GM12865 (cell line): ENCODE data around the gene GDF10.

ENCODE experiments used
- DNase-seq: peaks from one replicate; pipeline ENCODE4 v3.0.0; 2010; ENCODE audit warnings: low read depth
- H3K4me3 ChIP-seq: 2 replicates; pipeline ENCODE4 v1.5.1; 2011; ENCODE audit warnings: mild to moderate bottlenecking, low read depth, low read length, control low read depth
- CTCF ChIP-seq: IDR thresholded peaks from 2 replicates; pipeline ENCODE4 v1.5.1; 2011; ENCODE audit warnings: low read length, control low read depth, low read depth, inconsistent platforms; ENCODE audit not compliant: insufficient read depth; ENCODE audit errors: missing control alignments

The GDF10 gene

GRCh38 chr10:47291682-47292081, 8.3 kb upstream of the GDF10 start:
- H3K4me3 ChIP-seq: no peak overlapping the region
- no peak for DNase-seq
- TF ChIP-seq CTCF: no peak

DNA sequence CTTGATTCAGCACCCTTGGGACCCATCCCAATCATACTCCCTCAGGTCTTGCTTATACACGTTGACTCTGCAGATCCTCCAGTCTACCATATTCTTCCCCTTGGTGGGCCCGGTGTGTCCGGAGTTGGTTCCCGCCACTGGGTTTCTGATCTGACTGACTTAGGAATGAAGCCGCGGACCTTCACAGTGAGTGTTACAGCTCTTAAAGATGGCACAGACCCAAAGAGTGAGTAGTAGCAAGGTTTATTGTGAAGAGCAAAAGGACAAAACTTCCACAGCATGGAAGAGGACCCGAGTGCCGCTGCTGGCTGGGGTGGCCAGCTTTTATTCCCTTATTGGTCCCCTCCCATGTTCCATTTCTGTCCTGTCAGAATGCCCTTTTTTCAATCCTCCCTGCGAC, 5.9 kb upstream of the GDF10 start:
- TF ChIP-seq CTCF: no peak
- DNase-seq: no peak
- no peak overlapping the region for H3K4me3 ChIP-seq

GRCh38 chr10:47294501-47294900, 5.5 kb upstream of the GDF10 start:
- TF ChIP-seq CTCF: no peak
- no peak overlapping the region for H3K4me3 ChIP-seq
- no peak for DNase-seq

DNA sequence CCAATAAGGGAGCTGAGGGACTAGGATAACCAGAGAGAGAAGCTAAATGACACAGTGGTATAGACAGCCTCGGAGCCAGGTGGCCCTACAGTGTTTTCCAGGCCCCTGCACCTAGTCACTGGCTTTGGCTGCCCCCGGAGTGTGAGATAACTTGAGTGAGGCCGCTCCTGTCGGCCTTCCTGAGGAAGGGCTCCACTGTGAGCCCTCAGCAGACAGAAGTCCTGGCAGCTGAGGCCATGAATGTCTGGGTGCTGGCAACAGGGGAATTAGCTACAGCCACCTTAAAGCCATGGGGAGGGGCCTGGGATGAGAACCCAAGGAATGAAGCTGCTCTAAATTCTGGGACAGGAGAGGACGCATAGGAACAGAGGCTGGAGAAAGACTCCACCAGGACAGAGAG, 4.6 kb upstream of the GDF10 start:
- no peak for DNase-seq
- no peak for TF ChIP-seq CTCF
- H3K4me3 ChIP-seq: no peak overlapping the region

DNA sequence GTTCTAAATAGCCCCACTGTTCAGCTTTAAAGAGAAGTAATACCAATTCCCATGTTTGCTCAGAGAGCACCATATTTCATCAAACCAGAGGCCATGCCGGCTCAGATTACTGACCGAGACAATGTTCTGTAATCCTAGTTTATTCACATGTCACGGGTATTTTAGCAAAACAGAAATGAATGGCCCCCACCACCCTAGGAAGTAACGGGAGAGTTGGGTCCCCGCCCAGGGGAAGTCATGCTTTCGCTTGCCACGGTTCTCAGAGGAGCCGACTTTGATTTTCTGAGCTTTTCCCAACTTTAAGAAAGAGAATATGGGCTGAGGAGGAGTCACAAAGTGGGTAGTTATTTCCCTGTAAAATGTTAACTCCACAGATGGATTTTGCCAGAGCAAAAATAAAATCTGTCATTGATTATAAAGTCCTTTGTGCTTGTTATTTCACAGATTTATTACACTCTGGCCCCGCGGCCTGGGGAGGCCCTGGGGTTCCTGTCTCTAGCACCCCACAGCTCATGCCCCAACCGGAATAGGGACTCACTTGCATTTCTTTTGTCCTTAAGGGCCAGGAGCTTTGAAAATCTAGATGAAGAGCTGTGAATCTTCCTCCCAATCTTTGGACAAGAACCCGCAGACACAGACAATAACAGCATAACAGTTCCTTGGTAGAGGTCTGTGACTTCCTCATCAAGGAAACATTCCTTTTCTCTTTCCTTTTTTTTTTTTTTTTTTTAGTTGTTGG, 3.7 kb upstream of the GDF10 start:
- no peak overlapping the region for H3K4me3 ChIP-seq
- no peak for TF ChIP-seq CTCF
- no peak for DNase-seq

- no peak overlapping the region for H3K4me3 ChIP-seq
- TF ChIP-seq CTCF: no peak
- DNase-seq: no peak
Measured at GRCh38 chr10:47296941-47297340, 3.1 kb upstream of the GDF10 start.
